SKM-1 treated with dmso at 0.1 percent for 144 hours (cell line): ENCODE results near the gene GATA3.

ENCODE experiments used
- DNase-seq: peaks from one replicate; lab custom pipeline; 2025; ENCODE audit not compliant: unreplicated experiment; lab: John Stamatoyannopoulos, UW

GATA3 gene

DNA sequence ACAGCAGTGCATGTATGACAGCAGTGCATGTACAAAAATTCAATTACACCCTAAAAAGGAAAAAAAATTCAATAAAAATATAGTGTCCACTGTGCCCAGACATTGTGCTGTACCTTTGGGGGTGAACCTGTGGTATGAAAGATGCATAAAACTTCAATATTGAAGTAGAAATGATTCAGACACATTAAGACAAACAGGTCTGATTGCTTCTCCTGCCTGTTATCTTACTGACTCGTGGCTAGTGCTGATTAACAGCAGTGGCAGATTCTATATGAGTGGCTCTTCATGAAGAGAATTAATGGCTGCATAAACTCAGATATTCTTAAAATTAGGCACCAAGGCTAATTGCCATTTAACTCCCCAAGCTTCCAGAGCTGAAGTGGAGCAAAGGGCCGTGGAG is 37.9 kb downstream of the GATA3 start:
- DNase-seq = no peak

DNA sequence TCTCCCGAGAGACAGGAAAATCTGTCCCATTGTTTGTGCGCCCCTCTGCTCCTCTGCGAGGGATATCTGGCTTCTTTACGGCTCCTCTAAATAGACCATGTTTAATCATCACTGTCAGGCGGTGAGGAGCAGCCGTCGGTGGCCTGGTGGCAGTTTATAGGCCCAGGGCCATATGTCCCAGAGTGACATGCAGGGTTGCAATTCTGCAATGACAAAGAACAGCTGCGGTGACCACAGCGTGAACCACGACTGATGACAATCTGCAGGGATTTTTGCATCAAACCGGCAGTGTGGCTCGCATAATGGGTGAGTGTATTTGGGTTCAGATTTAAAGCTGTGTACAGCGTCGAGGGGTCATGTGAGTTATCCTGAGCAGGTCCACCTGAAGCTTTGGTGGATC is 41.5 kb downstream of the GATA3 start:
- DNase-seq = no peak

DNA sequence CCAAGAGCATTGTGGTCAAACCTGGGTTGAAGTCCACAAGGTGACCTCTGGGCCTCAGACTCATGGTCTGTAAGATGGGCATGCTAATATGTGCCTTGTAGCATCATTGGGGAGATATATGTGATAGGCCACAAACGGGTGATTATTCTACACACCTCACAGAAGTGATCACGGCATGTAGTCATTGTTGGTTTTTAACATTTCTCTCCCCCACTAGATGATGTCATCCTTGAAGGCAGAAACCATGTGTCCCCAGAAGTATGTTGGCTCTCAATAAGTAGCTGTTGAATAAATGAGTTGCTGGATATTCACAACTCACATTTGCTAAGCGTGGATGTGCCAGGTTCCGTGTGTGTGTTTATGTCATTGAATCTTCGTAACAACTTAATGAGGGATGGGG is 42.4 kb downstream of the GATA3 start:
- DNase-seq = no peak

DNA sequence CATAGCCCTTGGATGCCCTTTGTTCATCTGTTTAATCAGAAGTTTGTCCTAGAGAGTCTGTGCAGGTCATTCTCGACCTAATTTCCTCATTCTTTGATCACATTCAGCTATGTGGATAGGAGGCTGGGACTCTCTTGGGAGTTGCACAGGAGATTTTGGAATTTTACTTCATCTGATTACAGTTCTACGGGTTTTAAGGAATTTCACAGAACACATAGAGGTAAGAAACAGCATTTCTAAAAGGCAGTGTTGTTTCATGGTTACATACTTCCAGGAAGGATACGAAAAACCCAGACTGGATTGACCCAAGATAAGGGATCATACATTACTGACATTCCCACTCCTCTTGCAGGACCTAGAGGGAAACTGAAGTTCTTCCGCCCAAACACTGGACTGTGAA is 45.9 kb downstream of the GATA3 start:
- DNase-seq = no peak

DNA sequence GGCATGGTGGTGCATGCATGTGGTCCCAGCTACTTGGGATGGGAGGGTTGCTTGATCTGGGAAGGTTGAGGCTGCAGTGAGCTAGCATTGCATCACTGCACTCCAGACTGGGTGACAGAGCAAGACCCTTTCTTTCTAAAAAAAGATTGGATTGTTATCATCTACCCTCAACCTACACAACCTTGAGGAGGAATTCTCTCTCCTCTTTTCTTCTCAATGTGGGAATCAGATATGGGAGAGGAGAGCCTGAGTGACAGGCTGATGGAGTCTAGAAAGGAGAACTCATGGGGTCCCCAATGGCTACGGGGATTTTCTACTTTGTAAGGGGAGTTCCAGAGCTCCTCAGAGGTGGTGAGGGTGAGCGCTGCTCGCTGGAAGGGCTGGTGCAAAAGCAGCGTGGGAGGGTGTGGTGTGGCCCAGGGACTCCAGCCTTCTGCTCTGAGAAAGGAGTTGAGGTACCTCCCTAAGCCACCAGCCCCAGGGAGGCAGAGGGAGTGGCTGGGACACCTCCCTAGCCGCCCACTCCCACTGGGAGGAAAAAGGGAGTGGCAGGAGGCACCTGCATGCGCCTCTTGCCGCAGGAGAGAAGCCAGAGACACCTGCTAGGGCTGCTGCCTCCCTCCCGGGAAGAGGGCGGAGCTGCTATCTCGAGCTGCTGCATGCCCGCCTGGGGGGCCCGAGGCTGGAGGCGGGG is 48.4 kb downstream of the GATA3 start:
- no peak for DNase-seq

DNA sequence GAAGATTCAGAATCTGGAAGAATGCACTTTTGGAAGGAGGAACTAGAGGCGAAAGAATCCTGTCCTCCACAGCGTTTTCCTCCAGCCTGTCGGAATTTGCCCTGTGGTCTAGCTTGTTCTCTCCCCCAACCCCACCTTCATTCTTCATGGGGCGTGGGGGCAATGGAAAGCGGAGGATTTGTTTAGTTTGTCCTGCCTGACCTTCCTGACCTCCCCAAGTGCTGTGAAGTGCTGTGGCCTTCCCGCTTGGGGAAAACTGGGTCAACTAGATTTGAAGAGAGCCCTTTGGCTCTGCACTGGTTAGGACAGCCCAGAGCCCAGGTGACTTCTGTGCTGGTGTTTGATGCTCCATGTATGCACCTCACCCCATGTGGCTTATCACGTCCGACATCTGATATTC is 49.1 kb downstream of the GATA3 start:
- DNase-seq = no peak

DNA sequence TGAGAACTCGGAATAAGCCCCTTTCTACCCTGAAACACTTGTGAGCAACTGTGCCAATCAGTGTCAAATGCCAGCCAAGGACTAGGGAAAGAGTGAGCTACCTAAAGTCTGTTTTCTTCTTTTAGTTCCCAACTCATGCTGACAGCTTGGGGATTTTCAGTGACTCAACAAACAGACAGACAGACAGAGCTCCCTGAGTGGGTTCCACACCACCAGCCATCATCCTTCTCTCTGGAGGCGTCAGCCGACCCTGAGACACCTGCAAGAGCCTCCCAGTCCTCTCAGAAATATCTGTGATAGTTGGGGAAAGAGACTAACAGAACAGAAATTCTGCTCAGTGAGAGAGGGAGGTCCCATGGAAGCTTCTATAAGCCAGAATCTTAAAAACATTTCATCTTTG is 49.5 kb downstream of the GATA3 start:
- DNase-seq = no peak

DNA sequence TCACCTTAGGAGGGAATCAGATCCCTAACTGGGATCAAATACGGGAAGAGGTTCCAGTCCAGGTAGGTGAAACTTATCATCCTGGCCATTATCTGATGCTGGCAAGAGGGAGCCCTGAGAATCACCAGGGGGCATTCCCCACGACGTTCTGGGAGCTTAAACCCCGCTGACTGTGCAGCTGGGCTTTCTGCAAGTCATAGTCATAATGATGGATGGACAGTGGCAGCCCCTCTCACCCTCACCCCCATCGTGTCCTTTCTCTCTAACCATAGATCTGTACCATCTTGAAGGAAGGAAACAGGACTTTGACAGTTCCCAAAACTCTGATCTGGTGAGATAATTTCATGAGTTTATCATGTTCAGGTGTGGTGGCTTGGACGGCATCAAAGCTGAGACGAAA is 50.2 kb downstream of the GATA3 start:
- DNase-seq = no peak

DNA sequence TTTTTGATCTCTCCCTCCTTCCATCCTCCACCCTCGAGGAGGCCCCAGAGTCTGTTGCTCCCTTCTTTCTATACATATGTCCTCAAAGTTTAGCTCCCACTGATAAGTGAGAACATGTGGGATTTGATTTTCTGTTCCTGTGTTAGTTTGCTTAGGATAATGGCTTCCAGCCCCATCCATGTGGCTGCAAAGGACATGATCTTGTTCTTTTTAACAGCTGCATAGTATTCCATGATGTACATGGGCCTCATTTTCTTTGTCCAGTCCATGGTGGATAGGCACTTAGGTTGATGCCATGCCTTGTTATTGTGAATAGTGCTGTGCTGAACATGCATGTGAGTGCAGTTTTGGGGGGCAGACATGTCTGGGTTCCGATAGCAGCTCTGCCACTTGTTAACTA is 51.4 kb downstream of the GATA3 start:
- no peak for DNase-seq

DNA sequence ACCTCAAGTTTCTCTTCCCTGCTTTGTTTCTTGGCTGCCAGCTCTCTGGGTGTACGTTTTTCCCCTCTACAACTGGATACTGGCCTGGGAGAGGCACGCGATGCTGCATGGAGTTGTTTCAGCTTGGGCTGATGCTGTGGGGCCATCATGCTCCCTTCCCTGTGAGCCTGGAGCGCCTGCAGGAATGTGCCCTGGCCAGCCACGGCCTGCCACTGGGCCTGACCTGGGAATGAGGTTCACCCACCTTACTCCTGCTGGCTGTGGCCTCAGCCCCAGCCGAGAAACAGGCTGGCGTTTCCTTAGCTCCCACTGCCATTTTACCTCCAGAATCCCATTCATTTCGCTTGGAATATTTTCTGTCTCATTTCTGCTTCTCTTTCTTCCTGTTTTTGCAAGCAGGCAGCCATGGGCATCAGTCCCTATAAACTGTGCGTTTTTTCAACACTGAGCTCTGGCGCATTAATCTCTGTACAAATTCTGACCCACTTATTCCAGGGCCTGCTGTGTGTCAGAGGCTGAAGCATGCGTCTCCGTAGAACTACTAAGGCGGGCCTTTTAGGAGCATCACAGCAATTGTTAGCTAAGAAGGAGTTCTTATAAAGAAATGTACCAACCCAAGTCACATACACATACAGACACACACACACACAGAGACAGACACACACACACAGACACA is 57.9 kb downstream of the GATA3 start:
- DNase-seq = no peak

DNA sequence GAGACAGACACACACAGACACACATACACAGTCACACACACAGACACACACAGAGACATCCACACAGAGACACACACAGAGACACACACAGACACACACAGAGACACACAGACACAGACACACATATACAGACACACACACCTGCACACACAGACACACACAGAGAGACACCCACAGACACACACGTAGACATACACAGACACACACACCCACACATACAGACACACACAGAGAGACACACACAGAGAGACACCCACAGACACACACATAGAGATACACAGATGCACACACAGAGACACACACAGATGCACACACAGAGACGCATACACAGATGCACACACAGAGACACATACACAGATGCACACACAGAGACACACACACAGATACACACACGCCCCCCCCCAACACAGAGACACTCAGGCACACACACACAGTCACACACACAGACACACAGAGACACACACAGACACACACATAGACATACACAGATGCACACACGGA is 58.5 kb downstream of the GATA3 start:
- DNase-seq = no peak

DNA sequence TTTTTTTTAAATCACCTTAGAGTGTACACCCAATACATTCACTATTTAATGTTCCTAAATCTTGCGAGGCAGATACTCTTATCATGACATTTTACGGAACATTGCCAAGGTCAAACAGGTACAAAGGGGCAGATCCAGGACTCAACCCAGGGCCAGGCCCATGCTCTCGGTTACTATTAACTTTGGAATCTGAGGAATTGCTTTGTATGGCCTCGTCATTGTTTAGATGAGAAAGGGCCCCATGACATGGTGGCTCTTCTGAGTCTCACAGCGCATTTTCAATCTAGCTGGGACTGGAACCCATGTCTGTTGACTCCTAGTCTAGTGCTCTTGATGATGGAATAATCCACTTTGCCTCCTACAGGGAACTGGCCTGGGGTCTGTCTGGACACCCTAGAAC is 59.1 kb downstream of the GATA3 start:
- DNase-seq = no peak

DNA sequence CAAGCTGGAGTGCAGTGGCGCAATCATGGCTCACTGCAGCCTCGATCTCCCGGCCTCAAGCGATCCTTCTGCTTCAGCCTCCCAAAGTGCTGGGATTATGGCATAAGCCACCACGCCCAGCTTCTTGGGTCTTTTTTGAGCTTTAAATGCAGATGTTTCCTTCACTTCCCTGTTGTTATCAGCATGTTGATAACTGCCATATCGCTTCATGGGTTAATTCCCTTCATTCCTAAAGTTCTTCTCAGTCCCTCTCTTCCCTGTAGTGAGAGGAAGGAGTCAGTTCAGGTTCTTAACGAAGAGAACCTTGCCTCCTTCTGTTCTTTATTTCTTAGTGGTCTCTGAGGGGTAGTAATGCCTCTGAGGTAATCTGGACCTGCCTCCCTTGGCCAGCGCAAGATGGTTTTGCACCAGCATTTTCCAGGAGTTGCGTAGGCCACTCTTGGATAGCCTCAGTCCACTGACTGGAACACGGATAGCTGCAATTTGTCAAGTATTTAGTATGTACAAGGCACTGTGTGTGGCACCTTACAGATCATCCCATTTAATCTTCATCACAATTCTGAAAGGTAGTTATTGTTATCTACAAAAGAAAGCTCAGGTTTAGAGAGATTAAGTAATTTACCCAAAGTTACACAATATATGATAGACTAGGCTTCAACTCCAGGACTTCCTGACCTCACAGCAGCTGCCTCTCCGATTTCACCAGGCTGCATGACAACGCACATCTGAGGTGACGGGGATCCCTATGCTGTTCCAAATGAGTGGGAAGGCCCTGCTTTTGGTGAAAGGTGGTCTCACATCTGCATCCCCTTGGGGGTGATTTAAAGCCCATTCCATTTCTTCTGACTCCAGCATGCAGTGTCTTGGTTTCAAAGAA is 60.5 kb downstream of the GATA3 start:
- no peak for DNase-seq

DNA sequence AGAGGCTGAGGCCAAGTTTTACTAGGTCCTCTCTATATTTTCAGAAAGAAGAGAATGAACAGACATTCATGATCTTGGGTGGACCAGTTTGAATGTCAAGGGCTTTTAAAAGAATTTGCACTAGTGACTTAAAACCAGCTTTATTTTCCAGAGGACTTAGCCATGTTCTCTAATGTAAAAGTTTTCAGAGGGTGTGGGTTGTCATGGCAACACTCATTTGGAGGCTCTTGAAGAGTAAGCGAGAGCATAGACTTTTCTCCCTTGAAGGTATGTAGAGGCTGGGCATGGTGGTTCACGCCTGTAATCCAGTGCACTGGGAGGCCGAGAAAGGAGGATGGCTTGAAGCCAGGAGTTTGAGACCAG is 61.1 kb downstream of the GATA3 start:
- DNase-seq = no peak

DNA sequence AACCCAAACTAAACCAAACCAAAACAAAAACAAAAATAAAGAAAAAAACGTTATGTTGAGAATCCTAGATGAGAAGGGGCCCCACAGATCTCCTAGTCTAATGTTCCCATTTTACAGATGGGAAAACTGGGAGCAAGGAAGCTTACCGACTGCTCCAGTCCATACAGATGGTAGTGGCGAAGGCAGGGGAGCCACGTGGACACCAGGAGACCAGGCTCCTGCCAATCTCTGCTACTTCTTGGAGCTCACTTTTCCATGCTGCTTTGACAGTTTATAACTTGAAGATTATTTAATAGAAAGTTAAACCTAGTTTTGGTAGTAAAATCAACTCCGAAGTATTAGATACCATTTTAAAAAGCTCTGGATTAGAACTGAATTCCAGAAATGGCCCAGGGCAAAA is 62.0 kb downstream of the GATA3 start:
- DNase-seq = no peak

DNA sequence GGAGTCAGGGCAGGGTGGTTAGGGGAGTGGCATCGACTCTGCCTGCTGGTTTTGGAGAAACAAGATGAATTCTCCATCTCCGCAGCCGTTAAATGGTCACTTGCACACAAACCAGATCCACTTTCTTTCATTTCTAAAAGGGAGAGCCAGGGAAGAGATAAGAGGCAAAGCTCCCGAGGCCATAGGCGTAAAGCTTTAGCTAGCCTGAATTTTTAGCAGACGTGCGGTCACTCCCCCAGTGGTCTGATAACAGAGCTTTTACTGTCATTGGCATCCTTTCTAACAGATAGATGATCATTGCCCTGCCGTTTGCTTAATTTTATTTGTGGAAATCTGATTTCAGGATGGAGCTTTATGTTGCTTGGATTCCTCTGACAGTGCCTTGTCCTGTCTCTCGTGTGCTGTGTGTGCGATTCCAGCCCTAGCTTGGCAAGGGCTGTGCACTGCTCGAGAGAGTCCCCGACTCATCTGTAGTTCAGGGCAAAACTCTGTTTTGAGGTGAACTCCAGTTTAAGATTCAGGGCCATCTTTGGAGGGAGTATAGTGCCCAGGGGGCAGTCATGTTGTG is 62.5 kb downstream of the GATA3 start:
- no peak for DNase-seq

DNA sequence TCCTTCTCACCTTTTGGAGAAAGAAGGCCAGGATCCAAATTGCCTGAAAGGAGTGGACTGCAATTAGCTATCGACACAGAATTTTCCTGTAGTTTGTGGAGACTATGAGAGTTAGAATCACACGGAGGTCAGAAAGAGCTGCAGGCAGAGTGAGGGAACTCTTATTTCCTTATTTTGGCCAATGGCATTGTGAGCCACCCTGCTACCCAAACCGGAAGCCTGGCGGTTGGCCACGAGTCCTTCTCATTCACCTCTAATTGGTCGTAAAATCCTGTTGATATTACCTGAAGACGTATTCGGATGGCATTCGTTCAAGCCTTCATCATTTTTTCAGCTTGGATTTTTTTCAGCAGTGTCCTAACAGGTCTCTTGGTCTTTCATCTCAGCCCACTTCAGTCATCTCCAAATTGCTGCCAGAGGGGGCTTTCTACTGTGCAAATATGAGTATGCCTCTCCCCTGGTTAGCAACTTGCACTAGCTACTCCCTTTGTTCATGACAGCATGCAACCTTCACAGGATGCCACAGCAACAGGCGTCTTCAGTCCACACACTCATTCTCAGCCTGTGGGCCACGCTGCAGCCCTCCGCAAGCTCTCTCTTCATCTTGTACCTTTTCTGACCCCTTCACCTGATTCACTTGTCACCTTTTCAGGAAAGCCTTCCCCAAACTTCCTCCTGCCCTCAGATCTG is 66.9 kb downstream of the GATA3 start:
- no peak for DNase-seq

DNA sequence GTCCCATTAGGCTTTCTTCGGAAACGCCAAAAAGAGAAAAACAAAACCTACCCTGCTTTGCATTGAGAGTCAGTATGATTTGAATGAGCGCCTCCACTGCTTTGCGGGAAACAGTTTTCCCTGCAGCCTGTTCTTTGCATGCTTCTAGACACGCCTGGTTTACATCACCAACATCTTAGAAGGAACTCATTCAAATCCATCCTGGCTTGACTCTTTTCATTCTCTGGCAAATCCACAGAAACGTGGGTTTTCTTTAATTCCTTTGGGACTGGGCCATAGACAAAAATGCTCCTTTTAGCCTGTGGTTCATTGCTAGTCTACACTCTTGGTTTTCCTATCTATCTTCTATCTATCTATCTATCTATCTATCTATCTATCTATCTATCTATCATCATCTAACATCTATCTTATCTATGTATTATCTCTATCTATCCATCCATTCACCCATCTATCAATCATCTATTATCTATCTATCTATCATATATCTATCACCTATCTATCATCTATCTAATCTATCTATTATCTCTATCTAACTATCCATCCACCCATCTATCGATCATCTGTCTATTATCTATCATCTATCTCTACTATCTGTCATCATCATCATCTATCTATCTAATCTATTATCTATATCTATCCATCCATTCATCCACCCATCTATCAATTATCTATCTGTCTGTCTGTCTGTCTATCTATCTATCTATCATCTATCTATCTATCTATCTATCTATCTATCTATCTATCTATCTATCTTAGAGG is 68.3 kb downstream of the GATA3 start:
- DNase-seq = no peak

DNA sequence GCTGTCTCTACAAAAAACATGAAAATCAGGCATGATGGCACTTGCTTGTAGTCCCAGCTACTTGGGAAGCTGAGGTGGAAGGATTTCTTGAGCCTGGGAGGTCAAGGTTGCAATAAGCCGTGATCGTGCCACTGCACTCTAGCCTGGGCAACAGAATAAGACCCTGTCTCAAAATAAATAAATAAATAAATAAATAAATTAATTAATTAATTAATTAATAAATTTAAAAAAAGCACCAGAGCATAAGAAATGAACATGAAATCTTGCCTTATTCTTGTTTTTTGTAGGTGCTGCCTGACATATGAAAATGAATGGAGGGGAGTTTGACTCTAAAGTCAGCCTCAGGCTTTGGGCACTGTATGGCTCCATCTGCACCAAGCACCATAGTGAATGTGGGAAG is 69.9 kb downstream of the GATA3 start:
- DNase-seq = no peak
